ENCODE results near the gene MINDY2. TPM values are rescaled to one million over a fixed set of nuclear protein-coding genes. Genes with fewer than 3 reads are reported as not detected.
A peak's percentile ranks its signal among the peaks of the same experiment; 100 is the strongest.

MINDY2 gene
- total and polyA plus RNA-seq, 10 of the 15 experiments (the other 5 are each of a cell fraction or from before 2014, with no cell fraction given): 0.73 to 9.4 (median 3.3) TPM

DNA sequence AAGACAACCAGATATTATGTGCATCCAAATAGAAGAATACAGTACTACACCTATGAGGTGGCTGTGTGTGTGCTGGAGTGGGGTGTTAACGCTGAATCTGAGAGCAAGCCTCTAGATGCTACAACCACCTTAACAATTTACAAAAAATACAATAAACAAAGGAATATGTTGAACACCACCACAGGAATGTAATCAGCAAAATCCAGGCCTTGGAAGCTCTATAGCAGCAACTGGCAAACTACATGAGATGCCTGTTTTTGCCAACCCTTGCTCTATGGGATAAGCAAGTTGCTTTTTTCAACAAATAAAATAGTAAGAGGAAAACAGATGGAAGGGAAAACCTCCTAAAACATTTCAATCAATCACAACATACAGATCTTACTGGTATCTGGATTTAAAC is 138.5 kb downstream of the MINDY2 start:
- H3K4me2 ChIP-seq (ENCODE audit: control insufficient read depth, insufficient read depth): no peak overlapping the region
- H3K9me3 ChIP-seq (replicated peaks; ENCODE audit: control insufficient read depth, insufficient read depth, low read length): no peaks in the 10 kb centered on the region
- DNase-seq (ENCODE audit: low read depth, low spot score) (no peak), ATAC-seq (no peak), FAIRE-seq (no peak)
- H3K4me3 ChIP-seq: no peak overlapping the region
- no peak for TF ChIP-seq RAD51 (IDR thresholded peaks at IDR 0.05)
- TF ChIP-seq CEBPB (IDR thresholded peaks at IDR 0.05; ENCODE audit: borderline replicate concordance in 1 of 2, low read depth in 2 of 2, low read length in 2 of 2): no peak
- 100% methylated on average over 1 of the region's 1 CpG for WGBS (ENCODE audit: insufficient coverage, insufficient replicate concordance, low lambda C conversion rate, missing lambda C conversion rate)
- no peaks in the 10 kb centered on the region for H3K4me1 ChIP-seq (ENCODE audit: control insufficient read depth, insufficient read depth, low read length)
- in situ Hi-C loops (cut with MboI) (no loop called here), intact Hi-C loops (cut with micrococcal nuclease; ENCODE audit: unreplicated experiment) (no loop called here)
- H3K27ac ChIP-seq (ENCODE audit: control insufficient read depth, insufficient read depth): no peak overlapping the region
- no peaks in the 10 kb centered on the region for H4K20me1 ChIP-seq (ENCODE audit: control insufficient read depth, insufficient read depth)
- H3K36me3 ChIP-seq (ENCODE audit: control insufficient read depth in 2 of 2, insufficient read depth in 2 of 2, low read length in 1 of 2): peaks cover 0 to 31% of the 10 kb centered on the region in 2 experiments
- BruUV-seq (replicated peaks): no TSS peak
- no peaks in the 10 kb centered on the region for H3K27me3 ChIP-seq (replicated peaks in 1 of 2; ENCODE audit: control insufficient read depth in 2 of 2, insufficient read depth in 2 of 2, low read length in 1 of 2)
- ChIA-PET POLR2A (no interaction called here), SMC1A (ENCODE audit: uncharacterized antibody, unreplicated experiment) (no interaction called here), RAD21 (ENCODE audit: unreplicated experiment) (no interaction called here), CTCF (interaction anchor here (1.0 to 1.2 kb wide), 2 partner anchors 30 to 682 kb away, joined by 5 to 6 read pairs; no protein-coding TSS in a partner anchor)
- peaks cover 9% of the 10 kb centered on the region for H3K79me2 ChIP-seq (ENCODE audit: control insufficient read depth, insufficient read depth, low read length)
- no peak overlapping the region for H3K9ac ChIP-seq (ENCODE audit: control insufficient read depth, insufficient read depth, low read length)
- no peak overlapping the region for H2AFZ ChIP-seq (ENCODE audit: control insufficient read depth, low read depth, low read length)

DNA sequence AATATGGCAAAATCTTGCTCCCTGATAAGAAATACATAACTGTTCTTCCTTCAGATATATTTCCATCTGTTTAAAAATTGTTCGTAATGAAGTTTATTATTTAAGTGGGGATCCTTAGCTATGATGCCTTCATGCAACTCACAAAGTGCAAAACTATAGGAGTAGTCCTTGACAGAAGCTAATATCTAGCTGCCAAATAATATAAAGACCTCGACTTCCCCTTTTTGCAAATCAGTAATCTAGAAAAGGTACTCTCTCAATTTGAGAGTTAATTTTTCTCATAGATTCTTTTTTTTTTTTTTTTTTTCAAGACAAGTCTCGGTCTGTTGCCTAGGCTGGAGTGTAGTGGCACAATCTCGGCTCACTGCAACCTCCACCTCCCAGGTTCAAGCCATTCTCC is 139.4 kb downstream of the MINDY2 start:
- ChIA-PET CTCF (interaction anchor here (0.6 to 1.2 kb wide), 4 partner anchors 31 to 1205 kb away, joined by 3 to 6 read pairs (median 4); no protein-coding TSS in a partner anchor), POLR2A (interaction anchor here (0.7 kb wide), 1 partner anchor 197 kb away, joined by 3 read pairs; no protein-coding TSS in a partner anchor), RAD21 (ENCODE audit: unreplicated experiment) (interaction anchor here (0.6 kb wide), 1 partner anchor 21 kb away, joined by 3 read pairs; no protein-coding TSS in a partner anchor), SMC1A (ENCODE audit: uncharacterized antibody, unreplicated experiment) (interaction anchor here (0.6 to 0.7 kb wide), 2 partner anchors 13 to 15 kb away, joined by 3 to 4 read pairs; no protein-coding TSS in a partner anchor)
- Histone ChIP-seq H3K79me2 (ENCODE audit: control insufficient read depth, insufficient read depth, low read length) (peaks cover 9% of the 10 kb centered on the region), H3K27me3 (replicated peaks in 1 of 2; ENCODE audit: control insufficient read depth in 2 of 2, insufficient read depth in 2 of 2, low read length in 1 of 2) (no peaks in the 10 kb centered on the region), H4K20me1 (ENCODE audit: control insufficient read depth, insufficient read depth) (no peaks in the 10 kb centered on the region), H3K9me3 (replicated peaks; ENCODE audit: control insufficient read depth, insufficient read depth, low read length) (no peaks in the 10 kb centered on the region), H3K36me3 (ENCODE audit: control insufficient read depth in 2 of 2, insufficient read depth in 2 of 2, low read length in 1 of 2) (peaks cover under 1 to 36% of the 10 kb centered on the region in 2 experiments), H3K4me1 (ENCODE audit: control insufficient read depth, insufficient read depth, low read length) (no peaks in the 10 kb centered on the region), H2AFZ (ENCODE audit: control insufficient read depth, low read depth, low read length) (no peak overlapping the region), H3K4me3 (no peak overlapping the region), H3K4me2 (ENCODE audit: control insufficient read depth, insufficient read depth) (no peak overlapping the region), H3K27ac (ENCODE audit: control insufficient read depth, insufficient read depth) (0 out of 2 replicates have a peak overlapping the region, but pooled peaks have one; percentile 18), H3K9ac (ENCODE audit: control insufficient read depth, insufficient read depth, low read length) (no peak overlapping the region)
- in situ Hi-C loops (cut with MboI): no loop called here
- peak; percentile 57; the same call in 1 of the 2 replicates for TF ChIP-seq SPI1 (IDR thresholded peaks at IDR 0.05; ENCODE audit: borderline replicate concordance, insufficient read depth, low read depth, low read length)
- TF ChIP-seq MYB (IDR thresholded peaks at IDR 0.05; ENCODE audit: borderline replicate concordance, low read depth, low read length): no peak
- FAIRE-seq (no peak), DNase-seq (ENCODE audit: low read depth, low spot score) (no peak), ATAC-seq (peak; percentile 58)
- intact Hi-C loops (cut with micrococcal nuclease; ENCODE audit: unreplicated experiment): no loop called here
- 59% methylated on average over 3 of the region's 4 CpGs for WGBS (ENCODE audit: insufficient coverage, insufficient replicate concordance, low lambda C conversion rate, missing lambda C conversion rate)
- no TSS peak for BruUV-seq (replicated peaks)

Small RNAs within 50 kb of the gene (small RNA-seq; reads per million reads assigned to genes)
- gene RF00012: not detected
- gene ZNF444P1: not detected

Other genes with a start within 250 kb of the MINDY2 start
- gene ADAM10, start 21.6 kb upstream of the MINDY2 start, total RNA-seq (2014; rRNA removed): 40.7 and 43.9 TPM in 2 replicates
- 33.1 and 33.3 TPM in 2 replicates for gene ADAM10, start 21.6 kb upstream of the MINDY2 start, total RNA-seq (2014; rRNA removed; fragmentation: Illumina TruSeq; extraction: Trizol)
- gene ADAM10, start 21.6 kb upstream of the MINDY2 start, total RNA-seq (2021): 73.7 and 77.0 TPM in 2 replicates
- 83.0 and 107 TPM in 2 replicates for gene ADAM10, start 21.6 kb upstream of the MINDY2 start, polyA plus RNA-seq (2011; rRNA removed)
- gene ADAM10, start 21.6 kb upstream of the MINDY2 start, polyA plus RNA-seq (2014; fragmentation: Illumina TruSeq; extraction: Trizol): 59.5 and 60.2 TPM in 2 replicates
- gene ADAM10, start 21.6 kb upstream of the MINDY2 start, polyA plus RNA-seq (2014; fragmentation: Nextera tagmentation; extraction: Ambion mirVana): 10 to 100 TPM; 10.0 to 11.1 TPM
- gene ADAM10, start 21.6 kb upstream of the MINDY2 start, polyA plus RNA-seq (2014; rRNA removed): 43.5 and 50.4 TPM in 2 replicates
- gene ADAM10, start 21.6 kb upstream of the MINDY2 start, polyA plus RNA-seq (2016; fragmentation: Nextera tagmentation; extraction: Ambion mirVana): 10 to 100 TPM; 87.6 to 88.9 TPM
- gene SLTM, start 162.4 kb downstream of the MINDY2 start, total RNA-seq (2014; rRNA removed): 89.6 and 98.9 TPM in 2 replicates
- 142 and 152 TPM in 2 replicates for gene SLTM, start 162.4 kb downstream of the MINDY2 start, total RNA-seq (2014; rRNA removed; fragmentation: Illumina TruSeq; extraction: Trizol)
- gene SLTM, start 162.4 kb downstream of the MINDY2 start, total RNA-seq (2021): 69.8 and 77.9 TPM in 2 replicates
- gene SLTM, start 162.4 kb downstream of the MINDY2 start, polyA plus RNA-seq (2011; rRNA removed): 50.5 and 51.0 TPM in 2 replicates
- gene SLTM, start 162.4 kb downstream of the MINDY2 start, polyA plus RNA-seq (2014; fragmentation: Illumina TruSeq; extraction: Trizol): 129 and 152 TPM in 2 replicates
- gene SLTM, start 162.4 kb downstream of the MINDY2 start, polyA plus RNA-seq (2014; fragmentation: Nextera tagmentation; extraction: Ambion mirVana): 10 to 100 TPM; 81.0 to 92.2 TPM
- gene SLTM, start 162.4 kb downstream of the MINDY2 start, polyA plus RNA-seq (2014; rRNA removed): 77.4 and 79.9 TPM in 2 replicates
- gene SLTM, start 162.4 kb downstream of the MINDY2 start, polyA plus RNA-seq (2016; fragmentation: Nextera tagmentation; extraction: Ambion mirVana): 100 to 1,000 TPM; 111 TPM
- 13.1 and 13.8 TPM in 2 replicates for gene RNF111, start 216.4 kb downstream of the MINDY2 start, total RNA-seq (2014; rRNA removed)
- 15.1 and 16.8 TPM in 2 replicates for gene RNF111, start 216.4 kb downstream of the MINDY2 start, total RNA-seq (2014; rRNA removed; fragmentation: Illumina TruSeq; extraction: Trizol)
- 22.3 and 25.0 TPM in 2 replicates for gene RNF111, start 216.4 kb downstream of the MINDY2 start, total RNA-seq (2021)
- 30.4 and 34.7 TPM in 2 replicates for gene RNF111, start 216.4 kb downstream of the MINDY2 start, polyA plus RNA-seq (2011; rRNA removed)
- gene RNF111, start 216.4 kb downstream of the MINDY2 start, polyA plus RNA-seq (2014; fragmentation: Illumina TruSeq; extraction: Trizol): 17.8 and 18.1 TPM in 2 replicates
- 1 to 10 TPM; 8.6 TPM for gene RNF111, start 216.4 kb downstream of the MINDY2 start, polyA plus RNA-seq (2014; fragmentation: Nextera tagmentation; extraction: Ambion mirVana)
- gene RNF111, start 216.4 kb downstream of the MINDY2 start, polyA plus RNA-seq (2014; rRNA removed): 13.8 and 15.2 TPM in 2 replicates
- 10 to 100 TPM; 16.3 to 22.0 TPM for gene RNF111, start 216.4 kb downstream of the MINDY2 start, polyA plus RNA-seq (2016; fragmentation: Nextera tagmentation; extraction: Ambion mirVana)

Data from GM12878 (cell line).